GM12891 (cell line): ENCODE results near the gene AK9.

Source experiments
- POLR2A ChIP-seq: IDR thresholded peaks from 2 replicates; pipeline ENCODE4 v1.6.1; 2011; ENCODE audit warnings: low read depth, low read length, control low read depth
- TAF1 ChIP-seq: IDR thresholded peaks from 2 replicates; pipeline ENCODE4 v1.6.1; 2011; ENCODE audit warnings: low read depth, low read length, control low read depth

DNA sequence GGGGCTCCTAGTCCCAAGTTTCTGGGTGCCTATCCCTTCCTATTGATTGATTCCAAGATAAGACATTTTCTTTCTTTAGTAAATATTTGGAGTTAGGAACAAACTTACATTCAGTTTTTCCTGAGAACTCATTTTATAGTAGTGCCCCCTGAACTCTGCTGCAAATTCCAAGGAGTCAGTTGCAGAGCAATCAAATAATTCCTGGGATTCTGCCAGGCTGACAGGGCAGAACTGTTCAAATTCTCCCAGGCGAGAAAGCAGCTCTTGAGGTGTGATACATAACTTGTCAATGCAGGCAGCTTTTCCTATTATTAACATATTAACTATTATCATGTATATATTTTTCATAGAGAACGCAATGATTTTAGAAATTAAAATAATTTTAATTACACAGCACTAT lies 192.1 kb downstream of the AK9 start:
- TF ChIP-seq TAF1 (no peak), POLR2A (no peak)
